Activated CD4-positive, alpha-beta T cell treated with anti-CD3 and anti-CD28 coated beads for 24 hours (primary cell): ENCODE measurements around the gene DIAPH2.

ENCODE experiments used
- DNase-seq, 2 donors: peaks; one replicate each; pipeline ENCODE4 v3.0.0-alpha.2; 2020; ENCODE audit warnings: low read depth in 2 of 2

Gene DIAPH2

DNA sequence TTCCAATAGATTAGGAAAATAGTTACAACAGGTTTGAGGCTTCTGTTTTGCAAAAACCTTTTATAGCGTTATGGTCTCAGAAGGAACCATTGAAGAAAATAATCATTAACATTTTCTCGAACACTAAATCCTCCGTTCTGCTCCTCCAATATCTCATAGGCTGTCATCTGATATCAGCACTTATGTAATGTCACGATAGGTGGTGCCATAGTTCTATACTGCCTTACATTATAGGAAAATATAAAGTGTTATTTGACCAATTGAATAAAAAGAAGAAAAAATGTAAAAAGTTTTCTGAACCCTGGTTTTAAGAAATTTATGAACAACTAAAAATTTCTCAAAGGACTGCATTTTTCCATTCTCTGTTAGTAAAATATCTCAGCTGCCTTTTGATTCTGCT lies 490.5 kb downstream of the DIAPH2 start:
- DNase-seq, result no peak

DNA sequence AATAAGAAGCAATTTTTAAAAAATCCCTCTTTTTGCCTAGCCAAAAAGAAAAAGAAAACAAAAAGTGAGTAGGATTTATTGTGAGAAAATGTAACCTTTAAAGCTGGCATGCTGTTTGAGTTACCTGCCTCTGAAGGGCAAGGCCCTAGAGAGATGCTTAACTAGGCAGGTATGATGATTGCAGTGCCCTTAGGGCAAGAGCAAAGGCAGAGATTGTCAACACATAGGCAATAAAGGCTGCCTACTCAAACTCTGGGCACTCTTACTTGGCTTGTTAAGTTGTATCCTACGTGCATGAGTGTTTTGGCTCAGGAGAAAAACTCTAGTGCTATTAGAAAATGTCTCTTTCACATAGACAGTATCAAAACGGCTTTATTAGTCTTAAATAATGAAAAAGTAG lies 505.0 kb downstream of the DIAPH2 start:
- no peak for DNase-seq

DNA sequence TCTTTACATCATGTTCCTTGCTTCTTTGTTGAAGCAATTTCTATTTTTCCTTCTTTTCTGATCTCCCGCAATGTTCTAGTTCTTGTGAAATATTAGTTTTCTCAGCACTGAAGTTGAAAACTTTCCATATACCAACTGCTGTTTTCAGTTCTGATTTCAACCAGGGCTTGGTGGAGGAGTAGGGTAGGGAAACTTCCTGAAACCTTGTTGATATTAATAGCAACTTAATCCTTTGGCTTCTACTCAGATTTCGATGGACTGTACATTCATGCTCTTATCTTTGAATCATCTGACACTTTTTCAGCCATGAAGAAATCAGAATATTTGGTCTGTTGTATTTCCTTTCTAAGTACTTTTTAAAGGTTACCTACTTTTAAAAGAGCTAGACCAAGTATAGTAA lies 514.9 kb downstream of the DIAPH2 start:
- DNase-seq, result no peak

DNA sequence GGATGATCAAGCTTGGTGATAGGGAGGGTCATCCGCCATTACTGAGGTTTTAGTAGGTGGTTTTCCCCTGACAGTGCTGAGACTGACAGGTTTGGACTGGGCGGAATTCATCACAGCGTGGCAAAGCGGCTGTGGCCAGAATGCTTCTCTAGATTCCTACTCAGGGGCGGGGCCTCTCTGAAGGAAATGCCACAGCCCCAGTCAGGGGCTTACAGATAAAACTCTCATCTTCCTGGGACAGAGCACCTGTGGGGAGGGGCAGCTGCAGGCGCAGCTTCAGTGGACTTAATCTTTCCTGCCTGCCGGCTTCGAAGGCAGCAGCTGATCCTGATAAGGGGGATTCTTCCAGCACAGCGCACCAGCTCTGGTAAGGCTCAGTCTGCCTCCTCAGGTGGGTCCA lies 515.8 kb downstream of the DIAPH2 start:
- DNase-seq, result no peak

DNA sequence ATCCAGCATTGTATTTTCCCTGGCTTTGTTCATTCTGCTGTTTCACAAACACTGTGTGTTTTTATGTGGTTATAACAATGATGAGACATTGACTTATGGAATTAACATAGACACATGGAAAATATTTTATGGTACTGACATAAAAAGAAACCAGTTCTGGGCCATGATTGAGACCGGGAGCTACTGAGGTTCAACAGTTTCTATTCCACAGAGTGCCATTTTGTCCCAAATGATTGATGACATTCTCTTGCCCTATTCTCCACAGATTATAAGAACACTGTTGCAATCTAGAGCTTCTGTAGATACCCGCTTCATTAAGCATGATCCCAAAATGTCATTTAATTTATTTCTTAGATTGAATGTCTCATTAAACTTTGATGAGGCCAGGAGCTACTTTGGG lies 525.9 kb downstream of the DIAPH2 start:
- DNase-seq, result no peak

DNA sequence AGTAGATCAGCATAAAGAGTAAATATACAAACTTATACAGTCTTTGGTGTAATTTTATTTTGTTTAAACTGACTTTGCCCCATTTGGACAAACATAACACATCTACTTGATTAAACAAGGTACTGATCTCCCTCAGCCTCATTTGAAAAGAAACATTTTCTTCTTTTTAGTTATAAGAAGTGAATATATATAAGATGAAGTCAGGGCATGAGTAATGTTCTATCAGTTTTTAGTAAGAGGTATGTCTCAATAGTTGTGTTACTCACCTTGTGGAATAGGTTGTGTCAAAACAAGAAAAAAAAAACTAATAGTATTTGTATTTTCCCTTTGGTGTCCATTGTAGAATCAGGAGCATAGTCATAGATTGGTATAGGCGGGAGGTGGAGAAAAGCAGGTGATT lies 526.4 kb downstream of the DIAPH2 start:
- DNase-seq, result no peak

DNA sequence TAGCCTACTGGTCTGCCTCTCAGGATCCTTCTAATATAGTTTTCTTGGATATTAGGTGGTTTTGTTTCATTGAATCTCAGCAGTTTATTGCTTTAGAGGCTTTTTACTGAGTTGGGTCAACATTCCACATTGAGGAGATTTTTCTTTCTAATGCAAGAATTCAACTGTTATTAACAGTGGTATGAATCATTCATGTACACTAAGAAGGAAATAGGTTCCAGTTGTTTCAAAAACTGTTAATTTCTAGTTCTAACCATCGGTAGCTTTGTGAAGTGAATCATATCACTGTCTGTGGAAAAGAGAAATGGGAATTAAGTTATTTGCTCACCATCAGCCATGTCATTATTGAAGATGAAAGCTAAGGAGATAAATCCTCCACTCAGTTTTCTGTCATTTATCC lies 530.5 kb downstream of the DIAPH2 start:
- no peak for DNase-seq

DNA sequence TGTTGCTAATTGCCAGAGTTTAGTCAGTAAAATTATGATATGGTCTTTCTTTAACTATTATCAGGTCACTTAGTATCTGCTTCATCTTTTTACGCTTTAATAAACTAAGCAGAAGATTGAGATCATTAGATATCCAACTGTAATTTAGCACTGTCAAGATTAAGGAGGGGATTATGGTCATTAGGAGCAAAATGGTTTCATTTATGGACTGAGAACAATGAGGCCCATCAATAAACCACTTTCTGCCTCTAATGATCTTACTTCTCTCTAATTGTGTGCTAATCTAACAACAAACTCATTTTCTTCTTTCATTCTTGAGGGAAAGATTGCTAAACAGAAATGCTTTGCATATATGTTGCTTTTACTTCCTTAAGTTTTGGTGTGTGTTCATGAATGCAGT lies 539.5 kb downstream of the DIAPH2 start:
- no peak for DNase-seq

DNA sequence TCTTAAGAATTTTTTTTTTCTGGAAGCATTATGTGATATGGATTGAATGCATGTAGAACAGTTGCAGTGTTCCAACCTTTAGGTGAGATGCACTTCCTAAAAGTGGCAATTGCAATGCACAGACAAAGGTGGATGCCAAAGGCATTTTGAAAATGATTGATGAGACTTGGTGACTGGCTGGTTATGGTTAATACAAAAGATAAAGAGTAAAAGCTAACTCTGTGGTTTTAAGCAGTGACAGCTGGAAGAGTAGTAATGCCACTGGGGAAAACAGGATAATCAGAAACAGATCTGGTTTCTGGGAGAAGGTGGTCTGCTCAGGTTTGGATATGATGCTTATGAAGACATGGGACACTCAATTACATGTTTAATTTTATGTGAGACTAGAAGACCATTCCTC lies 544.7 kb downstream of the DIAPH2 start:
- DNase-seq, result no peak

DNA sequence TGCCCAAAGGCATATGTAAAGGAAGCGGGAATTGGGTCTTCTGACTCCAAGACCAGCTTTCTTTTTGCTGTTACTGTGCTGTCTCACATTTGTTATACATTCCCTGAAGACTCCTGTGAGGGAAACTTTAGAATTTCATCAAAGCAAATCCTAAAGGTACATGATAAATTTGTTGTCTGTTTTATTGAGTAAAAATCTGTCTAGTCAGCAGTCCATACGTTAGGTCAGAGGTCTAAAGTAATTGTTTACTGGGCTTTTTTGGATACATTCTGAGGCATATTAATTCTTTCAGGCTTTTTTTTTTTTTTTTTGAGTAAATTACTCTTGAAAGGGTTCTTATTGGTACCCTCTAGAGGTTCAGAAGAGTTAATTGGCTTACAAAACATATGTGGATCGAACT lies 546.3 kb downstream of the DIAPH2 start:
- no peak for DNase-seq

DNA sequence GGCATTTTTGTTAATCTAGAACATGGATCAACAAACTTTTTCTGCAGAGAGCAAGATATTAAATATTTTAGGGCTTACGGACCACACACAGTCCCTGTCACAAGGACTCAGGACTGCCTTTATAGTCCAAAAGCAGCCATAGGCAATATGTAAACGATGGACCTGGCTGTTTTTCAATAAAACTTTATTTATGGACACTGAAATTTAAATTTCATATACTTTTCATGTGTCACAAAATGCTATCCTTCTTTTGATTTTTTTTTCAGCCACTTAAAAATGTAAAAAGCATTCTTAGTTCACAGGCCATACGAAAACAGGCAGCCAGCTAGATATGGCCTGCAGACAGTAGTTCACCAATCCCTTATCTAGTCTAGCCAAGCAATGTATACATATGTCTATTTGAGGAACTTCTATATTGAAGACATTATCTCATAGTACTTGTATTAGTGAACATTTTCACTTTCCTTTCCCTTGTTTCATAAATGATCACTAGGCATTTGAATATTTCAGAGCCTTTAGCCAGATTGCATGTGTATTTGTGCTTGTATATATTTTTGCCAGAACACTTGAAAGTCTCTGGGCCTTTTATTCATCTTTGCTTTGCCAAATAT lies 549.9 kb downstream of the DIAPH2 start:
- DNase-seq, result no peak

DNA sequence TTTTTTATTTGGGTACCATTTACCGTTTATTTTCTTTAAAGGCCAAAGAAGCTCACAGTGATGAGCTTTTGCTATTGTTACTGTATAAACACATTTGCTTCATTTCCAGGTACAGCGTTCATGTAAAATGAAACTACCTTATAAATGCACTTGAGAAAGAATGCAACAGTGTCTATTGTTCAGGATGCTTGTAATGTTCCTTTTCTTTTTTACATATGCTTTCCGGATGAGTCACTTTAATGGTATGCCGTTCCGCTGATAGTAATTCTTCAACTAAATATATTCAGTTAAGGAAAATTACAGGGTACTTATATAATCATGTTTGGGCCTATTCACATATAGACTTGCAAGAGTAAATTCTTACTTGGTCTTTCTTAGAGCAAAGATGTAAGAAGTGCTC lies 554.0 kb downstream of the DIAPH2 start:
- DNase-seq, result no peak

DNA sequence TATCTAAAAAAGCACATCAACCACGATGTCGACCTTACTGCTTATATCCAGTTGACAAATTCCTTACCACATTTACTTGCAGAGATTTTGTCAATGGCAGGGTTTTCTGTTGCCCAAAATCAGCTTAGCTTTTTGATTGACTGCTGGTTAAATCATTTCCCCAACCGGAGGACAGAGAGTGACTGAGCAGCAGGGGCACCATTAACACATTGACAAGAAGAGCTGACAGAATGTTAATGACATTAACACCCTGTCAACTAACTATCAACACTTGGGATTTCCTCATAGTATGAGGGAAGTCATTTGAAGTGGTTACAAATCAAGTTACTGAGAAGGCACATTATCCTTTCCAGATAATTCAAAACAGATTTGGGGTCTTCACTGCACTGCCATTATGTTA lies 567.5 kb downstream of the DIAPH2 start:
- no peak for DNase-seq

DNA sequence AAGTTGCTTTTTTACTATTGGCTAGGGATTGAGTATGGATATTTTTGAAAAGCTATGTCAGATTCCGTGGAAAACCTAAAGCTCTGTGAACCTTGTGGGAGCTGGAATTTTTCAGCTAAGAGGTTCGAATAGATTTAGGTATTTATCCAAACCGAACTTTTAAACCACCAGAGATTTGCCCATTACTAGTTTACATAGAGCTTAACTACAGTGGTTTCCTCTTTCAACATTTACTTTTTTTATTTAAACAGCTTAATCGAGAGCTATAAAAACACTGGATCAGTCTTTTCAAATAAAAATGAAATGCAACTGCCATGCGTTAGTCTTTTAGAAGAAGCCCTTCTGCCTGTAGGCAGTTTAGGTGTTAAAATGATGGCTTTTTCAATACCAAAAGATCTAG lies 576.0 kb downstream of the DIAPH2 start:
- no peak for DNase-seq

DNA sequence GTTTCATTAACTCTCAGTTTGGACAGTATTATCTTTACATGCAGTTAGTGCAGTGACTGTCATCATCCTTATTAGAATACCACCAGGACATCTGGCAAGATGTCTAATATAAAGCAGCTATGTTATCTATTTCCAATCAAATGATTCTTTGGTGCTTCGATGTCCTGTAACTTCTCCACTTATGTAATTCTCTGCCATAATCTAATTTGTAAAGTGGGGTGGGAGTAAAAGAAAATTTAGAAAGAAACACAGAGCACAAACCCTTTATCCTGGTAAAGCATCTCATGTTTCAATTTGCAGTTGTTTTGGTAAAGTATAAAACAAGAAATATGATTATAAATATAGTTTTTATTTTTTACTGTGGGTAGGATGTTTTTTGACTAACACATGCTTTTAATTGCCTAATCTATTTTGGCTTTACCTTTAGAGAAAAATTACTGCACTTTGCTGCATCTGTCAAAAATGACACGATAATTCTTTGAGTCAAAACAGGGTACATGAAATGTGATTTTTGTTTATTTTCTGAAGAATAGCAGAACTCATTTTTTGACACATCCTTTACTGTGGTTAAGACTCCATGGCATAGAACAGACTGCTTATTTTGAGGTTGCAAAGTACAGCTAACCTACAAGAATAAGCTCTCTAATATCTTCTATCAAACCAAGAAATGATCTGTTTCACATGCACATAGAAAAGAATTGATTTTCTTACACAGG lies 581.9 kb downstream of the DIAPH2 start:
- no peak for DNase-seq

DNA sequence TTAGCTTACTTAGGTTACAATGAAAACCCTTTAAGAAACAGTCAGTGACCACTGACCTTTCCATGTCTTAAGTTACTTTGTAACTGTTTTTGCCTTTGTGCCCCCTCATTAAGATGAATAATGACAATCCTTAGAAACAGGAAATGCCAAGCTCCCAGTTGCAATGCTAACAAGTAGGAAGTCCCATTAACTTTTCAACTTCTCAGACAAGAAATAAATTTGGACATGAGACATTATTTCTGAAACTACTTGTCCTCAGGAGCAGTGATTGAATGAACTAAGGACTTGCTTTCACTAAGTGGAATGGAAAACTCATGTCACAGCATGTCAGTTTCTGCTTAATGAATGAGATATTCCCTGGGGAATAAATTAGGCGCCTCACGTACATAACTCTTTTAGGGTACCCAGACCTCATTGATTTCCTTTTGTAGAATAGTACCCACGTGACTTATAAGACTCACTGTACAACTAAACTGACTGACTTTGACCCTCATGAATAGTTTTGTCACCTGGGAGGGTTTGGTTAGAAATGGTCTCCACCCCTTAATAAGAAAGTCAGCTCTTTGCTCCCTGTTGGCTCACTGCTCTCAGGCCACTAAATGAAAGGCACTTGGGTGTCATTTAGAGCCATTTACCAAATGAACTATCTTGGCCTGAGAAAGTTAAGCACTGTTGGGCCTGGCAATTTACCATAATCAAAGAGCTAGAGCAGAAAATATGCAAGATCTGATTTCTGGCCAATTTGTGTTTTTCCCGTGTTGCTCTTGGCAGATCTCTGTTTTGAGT lies 582.9 kb downstream of the DIAPH2 start:
- no peak for DNase-seq

DNA sequence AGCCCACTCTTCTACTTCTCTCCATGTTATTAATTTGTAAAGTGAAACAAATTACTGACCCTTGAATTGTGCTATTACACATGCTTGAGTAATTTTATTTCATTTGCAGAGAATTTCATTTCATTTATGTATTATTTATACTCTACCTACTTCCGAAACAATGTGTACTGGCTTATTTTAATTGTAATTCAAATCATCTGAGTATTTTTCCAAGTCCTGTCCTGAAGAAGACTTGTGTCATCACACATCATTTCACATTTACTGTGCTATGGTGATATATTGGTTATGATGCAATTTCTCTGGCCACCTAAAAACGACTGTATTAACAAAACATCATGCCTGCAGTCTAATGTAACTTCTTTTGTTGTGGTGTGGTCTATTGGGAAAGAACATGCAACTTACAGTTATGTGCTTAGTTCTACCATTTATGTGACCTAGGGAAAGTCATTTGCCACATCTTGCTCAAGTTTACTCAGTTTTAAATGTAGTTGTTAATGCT lies 583.6 kb downstream of the DIAPH2 start:
- DNase-seq, result no peak

DNA sequence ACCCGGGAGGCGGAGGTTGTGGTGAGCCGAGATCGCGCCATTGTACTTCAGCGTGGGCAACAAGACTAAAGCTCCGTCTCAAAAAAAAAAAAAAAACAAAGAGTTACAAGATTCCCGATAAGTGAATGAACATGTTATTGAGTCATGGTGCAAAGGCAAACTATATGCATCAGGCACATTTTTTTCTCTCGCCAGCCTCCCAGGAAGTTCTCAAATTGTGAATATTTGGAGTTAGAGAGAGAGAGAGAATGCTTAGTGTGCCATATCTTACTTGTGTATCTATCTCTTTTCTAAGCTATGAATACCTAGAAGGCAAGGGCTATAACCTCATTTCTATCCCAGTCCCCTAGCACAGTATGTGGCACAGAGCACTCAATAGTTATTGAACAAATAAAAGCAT lies 599.9 kb downstream of the DIAPH2 start:
- no peak for DNase-seq

DNA sequence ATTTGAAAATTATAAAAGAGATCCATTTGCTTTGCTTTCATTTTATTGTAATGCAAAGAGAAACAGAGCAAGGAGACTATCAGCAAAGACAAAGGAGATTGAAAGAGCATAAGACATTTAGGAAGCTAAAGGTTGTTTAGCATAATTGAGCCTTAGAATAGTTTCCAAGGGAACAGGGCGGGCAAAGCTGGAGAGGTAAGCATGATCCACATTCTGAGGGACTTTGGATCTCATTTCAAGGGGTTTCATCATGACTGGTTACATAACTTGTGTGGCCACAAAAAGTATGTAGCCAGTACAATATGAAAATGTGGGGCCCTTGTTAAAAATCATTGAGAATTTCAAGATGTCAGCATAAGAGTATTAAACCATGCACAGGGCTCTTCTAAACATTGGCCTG lies 605.6 kb downstream of the DIAPH2 start:
- DNase-seq, result no peak

DNA sequence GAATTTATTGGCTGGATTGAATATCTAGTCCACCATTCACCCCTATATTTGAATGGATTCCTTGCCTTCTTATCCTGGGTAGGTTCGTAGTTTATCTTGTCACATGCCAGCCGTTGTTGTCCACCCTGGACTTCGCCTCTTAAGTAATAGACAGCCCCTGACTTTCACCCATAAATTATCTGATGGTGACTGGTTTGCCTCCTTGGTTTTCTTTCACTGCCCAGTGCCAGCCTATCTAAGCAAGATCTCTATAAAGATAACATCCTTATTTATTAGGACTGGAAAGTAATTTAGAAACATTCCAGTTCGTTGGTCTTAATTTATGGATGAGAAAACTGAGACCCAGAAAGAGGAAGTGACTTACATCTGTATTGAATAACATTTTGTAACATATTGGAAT lies 609.4 kb downstream of the DIAPH2 start:
- no peak for DNase-seq

DNA sequence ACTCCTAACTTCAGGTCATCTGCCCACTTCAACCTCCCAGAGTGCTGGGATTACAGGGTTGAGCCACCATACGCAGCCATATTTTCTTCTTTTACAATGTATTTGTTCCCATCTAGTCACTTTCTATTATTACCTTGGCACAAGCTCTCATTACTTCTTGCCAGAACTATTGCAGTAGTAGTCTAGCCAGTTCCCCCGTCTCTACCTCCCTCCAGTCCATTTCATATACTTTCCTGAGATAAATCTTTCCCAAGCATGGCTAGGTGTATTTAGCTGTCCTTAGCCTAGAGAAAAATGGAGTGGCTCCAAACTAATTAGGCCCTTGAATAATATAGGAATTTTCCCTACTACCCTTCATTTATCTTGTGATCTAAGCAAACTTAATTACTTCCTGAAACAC lies 611.3 kb downstream of the DIAPH2 start:
- no peak for DNase-seq

DNA sequence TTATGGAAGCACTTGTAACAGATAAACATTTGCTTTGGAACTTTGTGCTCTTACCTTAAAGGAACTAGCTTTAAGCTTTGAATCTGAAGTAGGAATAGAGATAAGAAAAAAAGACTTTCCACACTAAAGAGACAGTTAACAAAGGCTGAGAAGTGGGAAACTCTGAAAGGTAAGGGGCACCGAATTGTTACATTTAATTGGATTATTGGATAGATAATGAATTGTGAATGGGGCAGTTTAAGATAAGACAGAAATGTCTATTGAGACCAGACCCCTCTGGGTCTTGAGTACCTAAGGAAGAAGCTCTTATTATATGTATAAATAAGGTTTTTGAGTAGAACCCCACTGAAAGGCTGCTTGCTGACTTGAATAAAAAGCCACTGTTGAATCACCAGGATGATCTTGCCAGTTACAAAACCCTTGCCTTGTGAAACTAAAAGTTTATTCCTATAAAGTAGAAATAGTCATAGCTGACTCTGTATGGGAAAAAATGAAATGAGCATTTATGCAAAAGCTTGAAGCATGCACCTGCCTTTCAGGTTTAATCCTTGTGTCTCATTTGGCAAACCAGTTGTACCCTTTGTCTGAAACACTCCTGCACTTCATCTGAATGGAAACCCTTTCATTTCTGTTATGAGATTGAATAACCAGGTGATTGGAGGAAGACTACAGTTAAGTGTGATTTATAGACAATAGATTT lies 622.3 kb downstream of the DIAPH2 start:
- no peak for DNase-seq
